Measurements from ENCODE around the gene LECT2. TPM values are rescaled to one million over a fixed set of nuclear protein-coding genes. Genes with fewer than 3 reads are reported as not detected.

Gene LECT2
- total RNA-seq, 1 experiment from 2014 or later = not detected

DNA sequence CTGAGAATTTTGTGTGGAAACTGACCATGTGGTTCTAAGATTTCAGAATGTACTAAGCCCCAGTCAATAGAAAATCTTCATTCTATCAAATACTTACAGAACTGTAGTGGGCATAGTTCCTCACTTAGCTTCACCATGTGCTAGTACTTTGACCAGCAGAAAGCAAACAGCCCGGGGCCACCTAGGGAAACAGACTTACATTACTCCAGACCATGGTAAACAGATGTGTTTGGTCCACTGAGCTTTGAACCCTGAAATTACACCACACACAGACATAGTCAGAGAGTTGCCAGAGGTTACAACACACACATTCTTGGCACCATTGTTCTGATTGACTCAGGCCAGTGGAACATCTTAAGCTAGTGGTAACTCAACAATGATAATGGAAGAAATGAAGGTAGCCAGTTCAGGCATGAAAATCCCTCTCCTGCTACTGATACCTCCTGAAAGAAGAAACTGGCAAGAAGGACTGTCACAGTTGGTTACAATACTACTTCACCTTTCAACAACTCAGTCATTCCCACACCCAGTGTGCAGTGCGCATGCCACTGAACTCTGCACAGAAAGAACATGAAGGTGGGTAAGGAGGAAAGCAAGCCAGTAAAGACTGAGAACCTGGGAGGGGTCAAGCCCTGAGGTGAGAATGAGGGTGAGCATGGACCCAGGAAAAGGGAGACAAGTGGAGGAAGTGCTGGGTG is 18.7 kb upstream of the LECT2 start:
- TF ChIP-seq, protein P1, sequence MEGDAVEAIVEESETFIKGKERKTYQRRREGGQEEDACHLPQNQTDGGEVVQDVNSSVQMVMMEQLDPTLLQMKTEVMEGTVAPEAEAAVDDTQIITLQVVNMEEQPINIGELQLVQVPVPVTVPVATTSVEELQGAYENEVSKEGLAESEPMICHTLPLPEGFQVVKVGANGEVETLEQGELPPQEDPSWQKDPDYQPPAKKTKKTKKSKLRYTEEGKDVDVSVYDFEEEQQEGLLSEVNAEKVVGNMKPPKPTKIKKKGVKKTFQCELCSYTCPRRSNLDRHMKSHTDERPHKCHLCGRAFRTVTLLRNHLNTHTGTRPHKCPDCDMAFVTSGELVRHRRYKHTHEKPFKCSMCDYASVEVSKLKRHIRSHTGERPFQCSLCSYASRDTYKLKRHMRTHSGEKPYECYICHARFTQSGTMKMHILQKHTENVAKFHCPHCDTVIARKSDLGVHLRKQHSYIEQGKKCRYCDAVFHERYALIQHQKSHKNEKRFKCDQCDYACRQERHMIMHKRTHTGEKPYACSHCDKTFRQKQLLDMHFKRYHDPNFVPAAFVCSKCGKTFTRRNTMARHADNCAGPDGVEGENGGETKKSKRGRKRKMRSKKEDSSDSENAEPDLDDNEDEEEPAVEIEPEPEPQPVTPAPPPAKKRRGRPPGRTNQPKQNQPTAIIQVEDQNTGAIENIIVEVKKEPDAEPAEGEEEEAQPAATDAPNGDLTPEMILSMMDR (IDR thresholded peaks at IDR 0.05) = no peak
- TF ChIP-seq TCF7L2 (IDR thresholded peaks at IDR 0.05; ENCODE audit: low read depth, low read length) (no peak), POLR2AphosphoS5 (IDR thresholded peaks at IDR 0.05; ENCODE audit: low read depth, low read length) (no peak), SIN3A (IDR thresholded peaks at IDR 0.05; ENCODE audit: borderline replicate concordance, insufficient read depth, low read depth, low read length) (no peak)
- TF ChIP-seq, protein P2, sequence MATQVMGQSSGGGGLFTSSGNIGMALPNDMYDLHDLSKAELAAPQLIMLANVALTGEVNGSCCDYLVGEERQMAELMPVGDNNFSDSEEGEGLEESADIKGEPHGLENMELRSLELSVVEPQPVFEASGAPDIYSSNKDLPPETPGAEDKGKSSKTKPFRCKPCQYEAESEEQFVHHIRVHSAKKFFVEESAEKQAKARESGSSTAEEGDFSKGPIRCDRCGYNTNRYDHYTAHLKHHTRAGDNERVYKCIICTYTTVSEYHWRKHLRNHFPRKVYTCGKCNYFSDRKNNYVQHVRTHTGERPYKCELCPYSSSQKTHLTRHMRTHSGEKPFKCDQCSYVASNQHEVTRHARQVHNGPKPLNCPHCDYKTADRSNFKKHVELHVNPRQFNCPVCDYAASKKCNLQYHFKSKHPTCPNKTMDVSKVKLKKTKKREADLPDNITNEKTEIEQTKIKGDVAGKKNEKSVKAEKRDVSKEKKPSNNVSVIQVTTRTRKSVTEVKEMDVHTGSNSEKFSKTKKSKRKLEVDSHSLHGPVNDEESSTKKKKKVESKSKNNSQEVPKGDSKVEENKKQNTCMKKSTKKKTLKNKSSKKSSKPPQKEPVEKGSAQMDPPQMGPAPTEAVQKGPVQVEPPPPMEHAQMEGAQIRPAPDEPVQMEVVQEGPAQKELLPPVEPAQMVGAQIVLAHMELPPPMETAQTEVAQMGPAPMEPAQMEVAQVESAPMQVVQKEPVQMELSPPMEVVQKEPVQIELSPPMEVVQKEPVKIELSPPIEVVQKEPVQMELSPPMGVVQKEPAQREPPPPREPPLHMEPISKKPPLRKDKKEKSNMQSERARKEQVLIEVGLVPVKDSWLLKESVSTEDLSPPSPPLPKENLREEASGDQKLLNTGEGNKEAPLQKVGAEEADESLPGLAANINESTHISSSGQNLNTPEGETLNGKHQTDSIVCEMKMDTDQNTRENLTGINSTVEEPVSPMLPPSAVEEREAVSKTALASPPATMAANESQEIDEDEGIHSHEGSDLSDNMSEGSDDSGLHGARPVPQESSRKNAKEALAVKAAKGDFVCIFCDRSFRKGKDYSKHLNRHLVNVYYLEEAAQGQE (IDR thresholded peaks at IDR 0.05; ENCODE audit: insufficient read depth in 1 of 2, low read depth in 2 of 2, low read length in 1 of 2) = no peak
- ChIA-PET CTCF (no interaction called here), POLR2A (no interaction called here)
- no TSS peak for BruUV-seq (replicated peaks)
- ATAC-seq (no peak), DNase-seq (ENCODE audit: low read depth, low spot score) (no peak)
- Histone ChIP-seq H3K4me3 (ENCODE audit: low read depth in 2 of 2, low read length in 2 of 2) (no peak overlapping the region), H3K27ac (ENCODE audit: low read length) (no peak overlapping the region), H3K36me3 (ENCODE audit: control insufficient read depth, insufficient read depth, low read length) (no peaks in the 10 kb centered on the region), H3K9me3 (ENCODE audit: control insufficient read depth, insufficient read depth, low read depth, low read length) (no peaks in the 10 kb centered on the region; the same call in 1 of the 2 replicates), H3K27me3 (ENCODE audit: control insufficient read depth, insufficient read depth, low read length) (no peaks in the 10 kb centered on the region), H3K4me1 (ENCODE audit: control insufficient read depth, insufficient read depth, low read length) (no peaks in the 10 kb centered on the region)
- in situ Hi-C loops (cut with HindIII; ENCODE audit: low pct_unique_long_range_greater_than_20kb, low sequenced_read_pairs) (no loop called here), intact Hi-C loops (cut with micrococcal nuclease; ENCODE audit: unreplicated experiment) (no loop called here)

DNA sequence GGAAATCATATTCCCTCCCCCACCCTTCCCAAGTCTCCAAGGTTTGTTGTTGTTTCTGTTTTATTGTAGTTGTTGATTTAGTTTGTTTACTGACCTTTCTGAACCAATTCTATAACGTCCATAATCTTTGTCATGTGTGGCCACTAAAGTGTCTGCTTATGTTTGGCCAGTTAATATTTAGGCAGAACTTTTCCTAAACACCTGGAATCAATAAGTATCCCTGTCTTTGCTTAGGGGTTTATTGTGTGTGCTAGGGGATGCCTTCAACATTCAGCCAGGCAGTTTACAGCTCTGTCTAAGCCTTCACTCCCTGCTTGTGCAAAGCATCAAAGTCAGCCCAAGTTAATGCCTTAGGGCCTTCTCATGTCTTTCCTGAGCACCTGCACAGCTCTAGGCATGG is 16.9 kb upstream of the LECT2 start:
- Histone ChIP-seq H3K4me3 (ENCODE audit: low read depth in 2 of 2, low read length in 2 of 2) (no peak overlapping the region), H3K27me3 (ENCODE audit: control insufficient read depth, insufficient read depth, low read length) (no peaks in the 10 kb centered on the region), H3K4me1 (ENCODE audit: control insufficient read depth, insufficient read depth, low read length) (no peaks in the 10 kb centered on the region), H3K27ac (ENCODE audit: low read length) (no peak overlapping the region), H3K36me3 (ENCODE audit: control insufficient read depth, insufficient read depth, low read length) (no peaks in the 10 kb centered on the region), H3K9me3 (ENCODE audit: control insufficient read depth, insufficient read depth, low read depth, low read length) (no peaks in the 10 kb centered on the region; the same call in 1 of the 2 replicates)
- no peak for DNase-seq (ENCODE audit: low read depth, low spot score)
- no TSS peak for BruUV-seq (replicated peaks)
- intact Hi-C loops (cut with micrococcal nuclease; ENCODE audit: unreplicated experiment) = no loop called here
- POLR2A ChIA-PET = no interaction called here
- TF ChIP-seq TCF7L2 (IDR thresholded peaks at IDR 0.05; ENCODE audit: low read depth, low read length) = 0 out of 2 replicates have a peak, but pooled peaks have one; percentile 19
- TF ChIP-seq, protein P2 (IDR thresholded peaks at IDR 0.05; ENCODE audit: insufficient read depth in 1 of 2, low read depth in 2 of 2, low read length in 1 of 2) = no peak
- CTCF ChIA-PET = no interaction called here
- in situ Hi-C loops (cut with HindIII; ENCODE audit: low pct_unique_long_range_greater_than_20kb, low sequenced_read_pairs) = no loop called here
- no peak for ATAC-seq
